ENCODE measurements around the gene SERP1.

SERP1 gene

DNA sequence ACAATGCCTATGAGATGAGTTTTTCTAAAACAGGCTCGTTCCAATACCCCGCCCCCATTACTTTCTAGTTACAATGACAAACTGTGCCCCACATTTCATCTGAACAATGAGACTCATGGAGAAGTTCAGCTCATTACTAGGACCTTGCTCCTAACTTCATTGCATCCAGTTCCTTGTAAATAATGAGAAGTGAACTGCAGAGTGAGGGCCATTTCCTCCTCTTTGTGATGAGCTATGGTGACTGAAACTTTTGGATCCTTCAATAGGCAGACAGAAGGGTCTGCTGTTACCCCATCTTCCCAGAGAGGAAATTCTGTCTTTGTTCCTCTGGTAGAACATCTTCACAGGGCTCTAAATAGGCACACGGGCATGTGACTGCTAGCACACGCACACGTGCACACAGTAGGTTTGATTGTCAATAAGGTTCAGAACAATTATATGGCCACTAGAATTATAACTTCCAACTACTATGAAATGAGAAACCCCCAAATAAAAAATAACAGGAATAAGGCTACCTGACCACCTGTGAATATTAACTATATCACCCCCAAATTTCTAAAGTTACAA, 51.8 kb downstream of the SERP1 start:
- intact Hi-C loops (cut with DNase I), result no loop called here

More for the DNA sequence above, 51.8 kb downstream of the SERP1 start:
- DNase-seq, result no peak

All from posterior cingulate gyrus (tissue), 11 donors.